H1 (cell line): Measurements from ENCODE around the gene PDIA2.

Source experiments
- CHD1 ChIP-seq: IDR thresholded peaks from 2 replicates; pipeline ENCODE4 v1.6.1; 2012; ENCODE audit warnings: low read depth, low read length, improper control_type of control experiment
- CTCF ChIP-seq, 3 experiments: IDR thresholded peaks; 1 replicate in 2 of 3; 2 replicates in 1 of 3; pipeline versions ENCODE4 v1.5.1 to v1.6.1; 2011; ENCODE audit warnings: low read length in 3 of 3, mild to moderate bottlenecking in 3 of 3, inconsistent platforms in 2 of 3, low read depth in 1 of 3, moderate library complexity in 1 of 3; ENCODE audit not compliant: insufficient read depth in 1 of 3; ENCODE audit errors: control extremely low read depth in 1 of 3
- EZH2 ChIP-seq: fragments of 200-600 bp; sonication (generic); IDR thresholded peaks from 2 replicates; pipeline ENCODE4 v1.7.1; 2012; ENCODE audit warnings: low read depth, mild to moderate bottlenecking, moderate library complexity, low read length, inconsistent platforms; ENCODE audit not compliant: severe bottlenecking
- KDM1A ChIP-seq: fragments of 200-600, 300-600 bp; sonication (generic); IDR thresholded peaks from 2 replicates; pipeline ENCODE4 v1.7.1; 2016; ENCODE audit warnings: mild to moderate bottlenecking, low read length, borderline replicate concordance
- POLR2AphosphoS5 ChIP-seq: IDR thresholded peaks from 2 replicates; pipeline ENCODE4 v1.6.1; 2011; ENCODE audit warnings: low read depth, low read length
- SIN3A ChIP-seq, 2 experiments: IDR thresholded peaks in 1 of 2; conservative IDR thresholded peaks in 1 of 2; 2 replicates each; pipeline ENCODE4 v1.6.1; 2011 to 2012; ENCODE audit warnings: low read length in 2 of 2, improper control_type of control experiment in 1 of 2, low read depth in 1 of 2, mild to moderate bottlenecking in 1 of 2

GRCh38 chr16:239948-240277 is 43.1 kb upstream of the PDIA2 start:
- no peak for TF ChIP-seq CTCF (IDR thresholded peaks at IDR 0.05; ENCODE audit: control extremely low read depth in 1 of 3, insufficient read depth in 1 of 3, low read depth in 1 of 3, low read length in 3 of 3)
- TF ChIP-seq CHD1 = no peak
- no peak for TF ChIP-seq EZH2
- TF ChIP-seq POLR2AphosphoS5 = no peak
- no peak for TF ChIP-seq KDM1A
- no peak for TF ChIP-seq SIN3A (conservative IDR thresholded peaks at IDR 0.05 in 1 of 2, IDR thresholded peaks at IDR 0.05 in 1 of 2; ENCODE audit: low read depth in 1 of 2, low read length in 2 of 2)
